ENCODE results near the gene WDR82. TPM values are rescaled to one million over a fixed set of nuclear protein-coding genes. Genes with fewer than 3 reads are reported as not detected.

Gene WDR82
- total and polyA plus RNA-seq, 2 of the 4 experiments (the other 2 are of a cell fraction) = 38.1 to 68.1 TPM

DNA sequence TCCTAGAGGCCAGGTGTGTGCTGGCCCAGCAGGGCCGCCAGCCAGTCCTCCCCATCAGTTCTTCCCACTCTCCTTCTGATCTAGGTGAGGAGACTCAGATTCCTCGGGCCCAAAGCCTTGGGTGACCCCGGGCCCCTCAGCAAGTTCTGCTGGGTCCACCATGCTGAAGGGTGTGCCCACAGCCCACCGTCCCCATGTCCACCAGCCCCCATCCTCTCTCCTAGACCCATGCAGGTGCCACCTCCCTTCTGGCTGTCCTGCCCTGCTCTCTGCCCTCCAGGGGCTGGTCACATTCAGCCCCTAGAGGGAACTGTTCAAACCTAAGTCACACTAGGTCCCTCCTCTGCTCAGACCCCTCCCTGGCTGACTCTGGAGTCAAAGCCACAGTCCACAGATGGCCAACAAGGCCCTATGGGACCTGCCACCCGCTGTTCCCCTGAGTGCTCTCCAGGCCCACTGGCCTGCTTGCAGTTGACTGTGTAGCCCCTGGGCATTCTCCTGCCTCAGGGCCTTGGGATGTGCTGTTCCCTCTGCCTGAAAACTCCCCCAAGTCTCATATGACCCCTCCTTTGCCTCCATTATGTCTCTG lies 52.1 kb downstream of the WDR82 start:
- dilution Hi-C loops (cut with HindIII; ENCODE audit: low sequenced_read_pairs, unreplicated experiment) = no loop called here
- Histone ChIP-seq H3K36me3 (ENCODE audit: control insufficient read depth, insufficient read depth, low read length) (peaks cover 33% of the 10 kb centered on the region), H3K18ac (ENCODE audit: low read depth, low read length) (no peak overlapping the region)

More for the DNA sequence above, 52.1 kb downstream of the WDR82 start:
- ChIA-PET POLR2A (ENCODE audit: unreplicated experiment) (no interaction called here), CTCF (interaction anchor here (1.3 kb wide), 1 partner anchor 11 kb away, joined by 4 read pairs; no protein-coding TSS in a partner anchor)
- no peak overlapping the region for H2AK5ac ChIP-seq (ENCODE audit: low read depth, low read length)
- no peak for TF ChIP-seq BHLHE40 (IDR thresholded peaks at IDR 0.05; ENCODE audit: low read depth, low read length)
- TF ChIP-seq MAZ (IDR thresholded peaks at IDR 0.05; ENCODE audit: borderline replicate concordance, low read depth, low read length) = no peak
- TF ChIP-seq RFX5 (IDR thresholded peaks at IDR 0.05; ENCODE audit: low read depth, low read length) = no peak
- TF ChIP-seq RCOR1 (IDR thresholded peaks at IDR 0.05; ENCODE audit: insufficient replicate concordance, low read length) = no peak
- TF ChIP-seq FOS (IDR thresholded peaks at IDR 0.05; ENCODE audit: low read depth, low read length) = no peak
- TF ChIP-seq CHD1 (IDR thresholded peaks at IDR 0.05; ENCODE audit: low read depth, low read length) = no peak
- no peak for TF ChIP-seq NFE2L2 (IDR thresholded peaks at IDR 0.05; ENCODE audit: low read depth, low read length)
- TF ChIP-seq, protein P1, sequence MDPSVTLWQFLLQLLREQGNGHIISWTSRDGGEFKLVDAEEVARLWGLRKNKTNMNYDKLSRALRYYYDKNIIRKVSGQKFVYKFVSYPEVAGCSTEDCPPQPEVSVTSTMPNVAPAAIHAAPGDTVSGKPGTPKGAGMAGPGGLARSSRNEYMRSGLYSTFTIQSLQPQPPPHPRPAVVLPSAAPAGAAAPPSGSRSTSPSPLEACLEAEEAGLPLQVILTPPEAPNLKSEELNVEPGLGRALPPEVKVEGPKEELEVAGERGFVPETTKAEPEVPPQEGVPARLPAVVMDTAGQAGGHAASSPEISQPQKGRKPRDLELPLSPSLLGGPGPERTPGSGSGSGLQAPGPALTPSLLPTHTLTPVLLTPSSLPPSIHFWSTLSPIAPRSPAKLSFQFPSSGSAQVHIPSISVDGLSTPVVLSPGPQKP (IDR thresholded peaks at IDR 0.05; ENCODE audit: borderline replicate concordance, low read depth, low read length) = no peak
- H3K4me3 ChIP-seq (ENCODE audit: insufficient read depth, low read depth, low read length) = no peak overlapping the region
- intact Hi-C loops (cut with micrococcal nuclease) (no loop called here), in situ Hi-C loops (cut with MboI; ENCODE audit: low sequenced_read_pairs) (no loop called here)
- H3K9ac ChIP-seq (ENCODE audit: low read depth, low read length) = no peak overlapping the region
- no peaks in the 10 kb centered on the region for H3K9me1 ChIP-seq (ENCODE audit: insufficient read depth, low read length)
- H2BK15ac ChIP-seq (ENCODE audit: low read depth, low read length) = no peak overlapping the region
- H3K27me3 ChIP-seq (ENCODE audit: control insufficient read depth, insufficient read depth, low read length) = no peaks in the 10 kb centered on the region
- no peak overlapping the region for H3K4me2 ChIP-seq (ENCODE audit: low read depth, low read length)
- no TSS peak for BruUV-seq (replicated peaks)
- H2BK5ac ChIP-seq (ENCODE audit: low read depth, low read length, poor library complexity, severe bottlenecking) = no peak overlapping the region
- peaks cover 2 to 12% of the 10 kb centered on the region in 2 experiments; a peak in 3 of 4 replicates for H3K79me1 ChIP-seq (ENCODE audit: low read depth in 1 of 2, low read length in 2 of 2)
- no peak overlapping the region for H2AK9ac ChIP-seq (replicated peaks; ENCODE audit: low read depth, low read length, poor library complexity)
- H2BK20ac ChIP-seq (ENCODE audit: low read depth, low read length) = no peak overlapping the region
- H2AFZ ChIP-seq (replicated peaks; ENCODE audit: low read length, poor library complexity) = no peak overlapping the region
- H3K14ac ChIP-seq (replicated peaks; ENCODE audit: low read depth, low read length) = no peak overlapping the region
- no peak overlapping the region for H3K27ac ChIP-seq (ENCODE audit: insufficient read depth, low read length)
- ATAC-seq (ENCODE audit: low read depth) (no peak), DNase-seq (no peak)
- no peak overlapping the region for H4K91ac ChIP-seq (ENCODE audit: insufficient read depth, low read depth, low read length)
- no peak overlapping the region for H3K4ac ChIP-seq (ENCODE audit: low read depth, low read length)
- no peak overlapping the region for H4K8ac ChIP-seq (ENCODE audit: low read depth in 2 of 2, low read length in 2 of 2)
- WGBS, 2 experiments (ENCODE audit: extremely low coverage in 2 of 2, insufficient read length in 1 of 2) = 97% methylated on average over 4 of the region's 5 CpGs; no CpG with 5 or more reads in 1 of the 2 experiments
- H4K20me1 ChIP-seq (ENCODE audit: insufficient read depth, low read length) = peaks cover 10% of the 10 kb centered on the region
- H4K5ac ChIP-seq (ENCODE audit: low read depth, low read length) = no peak overlapping the region
- H3K56ac ChIP-seq (ENCODE audit: extremely low read depth, insufficient read depth, low read length) = no peak overlapping the region
- no peak overlapping the region for H3K23ac ChIP-seq (ENCODE audit: low read depth, low read length)
- no peaks in the 10 kb centered on the region for H3K9me3 ChIP-seq (ENCODE audit: control insufficient read depth, insufficient read depth, low read length)
- H3K4me1 ChIP-seq (ENCODE audit: control insufficient read depth, insufficient read depth, low read length) = no peaks in the 10 kb centered on the region
- no peak overlapping the region for H2BK120ac ChIP-seq (ENCODE audit: low read depth, low read length)

Measured in IMR-90 (cell line).